PC-9 (cell line): Measurements from ENCODE around the gene MUS81. TPM values are rescaled to one million over a fixed set of nuclear protein-coding genes. Genes with fewer than 3 reads are reported as not detected.
"Not testable (repeated sequence)": the region's sequence is repeated elsewhere in the genome, so short reads cannot be mapped to it uniquely, and the experiment has no call there.

ENCODE experiments used
- BruUV-seq: library from RNA; stranded (reverse); fragments of 400-500 nt; replicated peaks from 2 replicates; lab custom pipeline; 2021; lab: Mats Ljungman, UMichigan
- CTCF ChIA-PET: fragments of 300-600 bp; sonication (Branson Sonifier 250); formaldehyde crosslinking; loops from one replicate; lab custom pipeline; 2022; ENCODE audit warnings: antibody characterized with exemption; lab: Charles Lee
- POLR2A ChIA-PET: fragments of 300-600 bp; sonication (Branson Sonifier 250); formaldehyde crosslinking; loops from one replicate; lab custom pipeline; 2022; ENCODE audit warnings: antibody characterized with exemption; ENCODE audit not compliant: unreplicated experiment; lab: Charles Lee
- DNase-seq, 2 experiments: peaks; one replicate each; pipeline versions ENCODE4 v3.0.0 to v3.0.0-alpha.2; 2015 to 2022; ENCODE audit warnings: mixed read lengths in 1 of 2
- H2AFZ ChIP-seq: fragments of 200-600 bp; sonication (generic); 2 replicates; pipeline ENCODE4 v1.8.1; 2017; ENCODE audit warnings: antibody characterized with exemption
- H3F3A ChIP-seq: fragments of 200-600 bp; sonication (generic); 2 replicates; pipeline ENCODE4 v1.8.1; 2017; ENCODE audit warnings: antibody characterized with exemption, mild to moderate bottlenecking, low read depth; ENCODE audit not compliant: insufficient read depth
- H3K27ac ChIP-seq: fragments of 200-600 bp; sonication (generic); 2 replicates; pipeline ENCODE4 v1.6.1; 2016; ENCODE audit warnings: mixed run types
- H3K27me3 ChIP-seq: fragments of 200-600 bp; sonication (generic); 2 replicates; pipeline ENCODE4 v1.6.1; 2016; ENCODE audit warnings: low read depth, mixed run types; ENCODE audit not compliant: insufficient read depth
- H3K36me3 ChIP-seq: fragments of 200-600 bp; sonication (generic); 2 replicates; pipeline ENCODE4 v1.6.1; 2016; ENCODE audit warnings: low read depth, mixed run types
- H3K4me1 ChIP-seq: fragments of 200-600 bp; sonication (generic); replicated peaks from 2 replicates; pipeline ENCODE4 v1.6.1; 2016; ENCODE audit warnings: mixed run types; ENCODE audit not compliant: insufficient read depth
- H3K4me2 ChIP-seq: fragments of 200-600 bp; sonication (generic); 2 replicates; pipeline ENCODE4 v1.6.1; 2017; ENCODE audit warnings: mixed run types
- H3K4me3 ChIP-seq: fragments of 200-600 bp; sonication (generic); 2 replicates; pipeline ENCODE4 v1.6.1; 2016; ENCODE audit warnings: mixed run types
- H3K79me2 ChIP-seq: fragments of 200-600 bp; sonication (generic); 2 replicates; pipeline ENCODE4 v1.6.1; 2017; ENCODE audit warnings: low read depth, mixed run types
- H3K9me2 ChIP-seq: fragments of 200-600 bp; sonication (generic); 2 replicates; pipeline ENCODE4 v1.8.1; 2017; ENCODE audit warnings: mild to moderate bottlenecking; ENCODE audit not compliant: insufficient read depth
- H3K9me3 ChIP-seq: fragments of 200-600 bp; sonication (generic); 2 replicates; pipeline ENCODE4 v1.8.1; 2016; ENCODE audit warnings: low read depth; ENCODE audit not compliant: insufficient read depth
- H4K20me1 ChIP-seq: fragments of 200-600 bp; sonication (generic); 2 replicates; pipeline ENCODE4 v1.8.1; 2017; ENCODE audit not compliant: insufficient read depth
- CTCF ChIP-seq: fragments of 200-600 bp; sonication (generic); conservative IDR thresholded peaks from 2 replicates; pipeline ENCODE4 v1.6.1; 2017; ENCODE audit warnings: mixed run types, antibody characterized with exemption, mild to moderate bottlenecking, moderate library complexity
- EZH2 ChIP-seq: fragments of 200-600 bp; sonication (generic); IDR thresholded peaks from 2 replicates; pipeline ENCODE4 v1.8.0; 2017; ENCODE audit warnings: antibody characterized with exemption, low read depth
- intact Hi-C: fragments of 100-400 bp; cut with micrococcal nuclease; formaldehyde crosslinking; loops from one replicate; pipeline ENCODE4 v1.10.0; 2022; ENCODE audit not compliant: unreplicated experiment
- total RNA-seq: library from RNA; stranded (reverse); gene quantifications from 2 replicates; pipeline ENCODE4 v1.2.3, GENCODE V29; 2021

The MUS81 gene
- total RNA-seq, 1 experiment from 2014 or later, result 62.7 TPM

GRCh38 chr11:65891219-65892136, 31.2 kb downstream of the MUS81 start:
- CTCF ChIA-PET, result interaction anchor here (0.6 to 2.0 kb wide), 4 partner anchors 26 to 239 kb away, joined by 3 to 7 read pairs (median 6); partner anchors contain the start of gene MUS81

GRCh38 chr11:65892137-65892540, 31.9 kb downstream of the MUS81 start:
- peaks cover 38% of the 10 kb centered on the region for H3K4me1 ChIP-seq
- H2AFZ ChIP-seq, H3K27me3 ChIP-seq, H3K9me3 ChIP-seq, DNase-seq, BruUV-seq, intact Hi-C loops, H3K9me2 ChIP-seq: not testable (repeated sequence)
- H3F3A ChIP-seq, result peaks cover 93% of the 10 kb centered on the region
- POLR2A ChIA-PET, result interaction anchor here (0.7 to 3.2 kb wide), 2 partner anchors 24 to 33 kb away, joined by 4 to 25 read pairs; no protein-coding TSS in a partner anchor
- CTCF ChIA-PET, result interaction anchor here (2.0 kb wide), 1 partner anchor 26 kb away, joined by 7 read pairs; no protein-coding TSS in a partner anchor
- peaks cover 13% of the 10 kb centered on the region for H3K36me3 ChIP-seq
- peak overlapping the region; percentile 64 for H3K27ac ChIP-seq
- peak overlapping the region; percentile 80 for H3K4me3 ChIP-seq
- peaks cover 64% of the 10 kb centered on the region for H3K79me2 ChIP-seq
- peaks cover 38% of the 10 kb centered on the region for H4K20me1 ChIP-seq
- H3K4me2 ChIP-seq, result peak overlapping the region; percentile 98

More at GRCh38 chr11:65891219-65892136, 31.2 kb downstream of the MUS81 start:
- H3K9me3 ChIP-seq, result no peaks in the 10 kb centered on the region
- peak in 1 of 2 experiments; percentile 58 for DNase-seq
- H3K27ac ChIP-seq, result peak overlapping the region; percentile 64
- POLR2A ChIA-PET, result interaction anchor here (0.6 to 3.2 kb wide), 8 partner anchors 11 to 1113 kb away, joined by 3 to 25 read pairs (median 4); partner anchors contain the start of genes SF1 and VPS51
- TSS peak; percentile 47 for BruUV-seq
- peak overlapping the region; percentile 98 for H3K4me2 ChIP-seq
- TF ChIP-seq CTCF (peak; percentile 27; the same call in 1 of the 2 replicates), EZH2 (no peak)
- H3K36me3 ChIP-seq, result peaks cover 12% of the 10 kb centered on the region; the same call in 1 of the 2 replicates
- no peak overlapping the region for H2AFZ ChIP-seq
- H3K79me2 ChIP-seq, result peaks cover 64% of the 10 kb centered on the region
- peak overlapping the region; percentile 80 for H3K4me3 ChIP-seq
- peaks cover 32% of the 10 kb centered on the region for H4K20me1 ChIP-seq
- H3K27me3 ChIP-seq, result no peaks in the 10 kb centered on the region
- H3K4me1 ChIP-seq, result peaks cover 38% of the 10 kb centered on the region
- H3F3A ChIP-seq, result peaks cover 92% of the 10 kb centered on the region
- no peaks in the 10 kb centered on the region for H3K9me2 ChIP-seq
- intact Hi-C loops, result no loop called here

- H3K36me3 ChIP-seq, result peaks cover 18% of the 10 kb centered on the region
- no peaks in the 10 kb centered on the region for H3K9me2 ChIP-seq
- no peaks in the 10 kb centered on the region for H3K9me3 ChIP-seq
- H3K4me1 ChIP-seq, result peaks cover 39% of the 10 kb centered on the region
- DNase-seq, result no peak
- 0 out of 2 replicates have a peak overlapping the region, but pooled peaks have one; percentile 64 for H3K27ac ChIP-seq
- peaks cover 93% of the 10 kb centered on the region for H3F3A ChIP-seq
- H3K27me3 ChIP-seq, result no peaks in the 10 kb centered on the region
- H2AFZ ChIP-seq, result no peak overlapping the region
- no TSS peak for BruUV-seq
- POLR2A ChIA-PET, result interaction anchor here (0.6 to 3.2 kb wide), 3 partner anchors 23 to 100 kb away, joined by 3 to 25 read pairs (median 4); no protein-coding TSS in a partner anchor
- TF ChIP-seq CTCF (no peak), EZH2 (no peak)
- H3K4me3 ChIP-seq, result peak overlapping the region; percentile 80; the same call in 1 of the 2 replicates
- peaks cover 64% of the 10 kb centered on the region for H3K79me2 ChIP-seq
- H3K4me2 ChIP-seq, result peak overlapping the region; percentile 98
- intact Hi-C loops, result no loop called here
- CTCF ChIA-PET, result no interaction called here
- peaks cover 45% of the 10 kb centered on the region for H4K20me1 ChIP-seq
Measured at GRCh38 chr11:65892661-65893317, 32.6 kb downstream of the MUS81 start.
